ENCODE data around the gene SESN1.

- TF ChIP-seq CTCF (IDR thresholded peaks at IDR 0.05): no peak
- TF ChIP-seq POLR2A (IDR thresholded peaks at IDR 0.05): no peak
These were observed 137.4 kb downstream of the SESN1 start for GRCh38 chr6:108957221-108957620.
